WTC11 (cell line): ENCODE data around the gene CEP63. TPM values are rescaled to one million over a fixed set of nuclear protein-coding genes. Genes with fewer than 3 reads are reported as not detected.

Experiments used
- ATAC-seq: fragments of 200-7000 bp; cut with Tn5 transposase; 2 replicates; pipeline ENCODE4 v1.10.0; 2021; ENCODE audit warnings: mild to moderate bottlenecking, moderate library complexity
- CTCF ChIA-PET: fragments of 300-600 bp; sonication (Branson Sonifier 250); formaldehyde crosslinking; loops from one replicate; lab custom pipeline; 2021; ENCODE audit warnings: antibody characterized with exemption; lab: Charles Lee
- POLR2A ChIA-PET: fragments of 350-600 bp; sonication (Branson Sonifier 250); formaldehyde crosslinking; loops from one replicate; lab custom pipeline; 2021; ENCODE audit warnings: antibody characterized with exemption; lab: Charles Lee
- DNase-seq: peaks from one replicate; pipeline ENCODE4 v3.0.0; 2021; ENCODE audit warnings: low spot score
- H3K27ac Mint-ChIP-seq: 2 replicates; pipeline ENCODE4 v1.8.0; 2021; ENCODE audit warnings: mixed read lengths
- H3K27me3 Mint-ChIP-seq: 2 replicates; pipeline ENCODE4 v1.8.0; 2021; ENCODE audit warnings: low read depth, mild to moderate bottlenecking, moderate library complexity, mixed read lengths
- H3K36me3 Mint-ChIP-seq: 2 replicates; pipeline ENCODE4 v1.8.0; 2021; ENCODE audit warnings: mixed read lengths
- H3K4me1 Mint-ChIP-seq: 2 replicates; pipeline ENCODE4 v1.8.0; 2022; ENCODE audit warnings: mixed read lengths
- H3K4me3 Mint-ChIP-seq: 2 replicates; pipeline ENCODE4 v1.8.0; 2021; ENCODE audit warnings: mild to moderate bottlenecking, moderate library complexity, mixed read lengths
- H3K9me3 Mint-ChIP-seq: 2 replicates; pipeline ENCODE4 v1.8.0; 2021; ENCODE audit warnings: mixed read lengths
- CREM ChIP-seq: sonication (generic); formaldehyde crosslinking; IDR thresholded peaks from 2 replicates; pipeline ENCODE4 v1.8.1; 2022; ENCODE audit warnings: mild to moderate bottlenecking, missing genetic modification reagents, moderate library complexity
- EMX1 ChIP-seq: fragments of 250-450 bp; sonication (Bioruptor Pico); IDR thresholded peaks from 2 replicates; pipeline ENCODE4 v1.8.0; 2021; ENCODE audit warnings: mild to moderate bottlenecking
- ESRRA ChIP-seq: sonication (generic); formaldehyde crosslinking; IDR thresholded peaks from 2 replicates; pipeline ENCODE4 v1.8.1; 2022; ENCODE audit warnings: mild to moderate bottlenecking, missing genetic modification reagents, borderline replicate concordance
- ETV6 ChIP-seq: sonication (generic); formaldehyde crosslinking; IDR thresholded peaks from 2 replicates; pipeline ENCODE4 v1.8.1; 2022; ENCODE audit warnings: mild to moderate bottlenecking, missing genetic modification reagents
- GABPB1 ChIP-seq: sonication (generic); formaldehyde crosslinking; IDR thresholded peaks from 2 replicates; pipeline ENCODE4 v1.8.1; 2023; ENCODE audit warnings: mild to moderate bottlenecking, missing genetic modification reagents
- GTF2I ChIP-seq: fragments of 250-450 bp; sonication (Bioruptor Pico); conservative IDR thresholded peaks from 2 replicates; pipeline ENCODE4 v1.4.0; 2021; ENCODE audit warnings: mild to moderate bottlenecking
- HMGA2 ChIP-seq: fragments of 250-450 bp; sonication (Bioruptor Pico); IDR thresholded peaks from 2 replicates; pipeline ENCODE4 v1.4.0; 2021; ENCODE audit warnings: mild to moderate bottlenecking, moderate library complexity
- IRF2 ChIP-seq: sonication (generic); formaldehyde crosslinking; IDR thresholded peaks from 2 replicates; pipeline ENCODE4 v1.8.0; 2022; ENCODE audit warnings: low read depth, missing genetic modification reagents, borderline replicate concordance
- MXD4 ChIP-seq: fragments of 250-450 bp; sonication (Bioruptor Pico); IDR thresholded peaks from 2 replicates; pipeline ENCODE4 v1.8.0; 2021; ENCODE audit warnings: mild to moderate bottlenecking, moderate library complexity, borderline replicate concordance
- NFYB ChIP-seq: sonication (generic); formaldehyde crosslinking; conservative IDR thresholded peaks from 2 replicates; pipeline ENCODE4 v1.8.0; 2022; ENCODE audit warnings: low read depth, missing genetic modification reagents
- SMAD3 ChIP-seq: sonication (generic); formaldehyde crosslinking; IDR thresholded peaks from 2 replicates; pipeline ENCODE4 v1.8.0; 2022; ENCODE audit warnings: missing genetic modification reagents, mild to moderate bottlenecking, borderline replicate concordance
- SP1 ChIP-seq: sonication (generic); formaldehyde crosslinking; conservative IDR thresholded peaks from 2 replicates; pipeline ENCODE4 v1.8.1; 2022; ENCODE audit warnings: missing genetic modification reagents
- STAT6 ChIP-seq: sonication (generic); formaldehyde crosslinking; conservative IDR thresholded peaks from 2 replicates; pipeline ENCODE4 v1.8.1; 2023; ENCODE audit warnings: mild to moderate bottlenecking, low read depth, missing genetic modification reagents, moderate library complexity
- TCF7 ChIP-seq: sonication (generic); formaldehyde crosslinking; IDR thresholded peaks from 2 replicates; pipeline ENCODE4 v1.8.0; 2022; ENCODE audit warnings: mild to moderate bottlenecking, low read depth, missing genetic modification reagents, moderate library complexity
- ZNF317 ChIP-seq: sonication (generic); formaldehyde crosslinking; IDR thresholded peaks from 2 replicates; pipeline ENCODE4 v1.8.1; 2023; ENCODE audit warnings: low read depth, mild to moderate bottlenecking, moderate library complexity, missing genetic modification reagents, borderline replicate concordance
- ZNF396 ChIP-seq: fragments of 250-450 bp; sonication (Bioruptor Pico); IDR thresholded peaks from 2 replicates; pipeline ENCODE4 v1.8.0; 2021; ENCODE audit warnings: mild to moderate bottlenecking, moderate library complexity, borderline replicate concordance
- ZNF671 ChIP-seq: fragments of 250-450 bp; sonication (Bioruptor Pico); IDR thresholded peaks from 2 replicates; pipeline ENCODE4 v1.8.0; 2021; ENCODE audit warnings: mild to moderate bottlenecking
- total RNA-seq: library from RNA; stranded (reverse); gene quantifications from 3 replicates; pipeline ENCODE4 v1.2.3, GENCODE V29; 2021
- TF ChIP-seq, protein P1 (sequence below): sonication (generic); formaldehyde crosslinking; IDR thresholded peaks from 2 replicates; pipeline ENCODE4 v1.8.0; 2022; ENCODE audit warnings: missing genetic modification reagents
- TF ChIP-seq, protein P2 (sequence below): fragments of 250-450 bp; sonication (Bioruptor Pico); IDR thresholded peaks from 2 replicates; pipeline ENCODE4 v1.9.0; 2021; ENCODE audit warnings: moderate library complexity, mild to moderate bottlenecking, inconsistent platforms, borderline replicate concordance
- TF ChIP-seq, protein P3 (sequence below): sonication (generic); formaldehyde crosslinking; IDR thresholded peaks from 2 replicates; pipeline ENCODE4 v1.8.0; 2023; ENCODE audit warnings: missing genetic modification reagents, mild to moderate bottlenecking, borderline replicate concordance
- TF ChIP-seq, protein P4 (sequence below): fragments of 250-450 bp; sonication (Bioruptor Pico); IDR thresholded peaks from 2 replicates; pipeline ENCODE4 v1.9.0; 2021; ENCODE audit warnings: mild to moderate bottlenecking
- TF ChIP-seq, protein P5 (sequence below): sonication (generic); formaldehyde crosslinking; conservative IDR thresholded peaks from 2 replicates; pipeline ENCODE4 v1.8.1; 2022; ENCODE audit warnings: mild to moderate bottlenecking, missing genetic modification reagents

Gene CEP63
- total RNA-seq, 1 experiment from 2014 or later: 28.0 TPM

- TF ChIP-seq STAT6 (CRISPR knock-in tag): no peak
- no peak for TF ChIP-seq GABPB1 (CRISPR knock-in tag)
- no peak for TF ChIP-seq TCF7 (CRISPR knock-in tag)
- TF ChIP-seq NFYB (CRISPR knock-in tag): no peak
- TF ChIP-seq SMAD3 (CRISPR knock-in tag): no peak
- TF ChIP-seq, protein P1, sequence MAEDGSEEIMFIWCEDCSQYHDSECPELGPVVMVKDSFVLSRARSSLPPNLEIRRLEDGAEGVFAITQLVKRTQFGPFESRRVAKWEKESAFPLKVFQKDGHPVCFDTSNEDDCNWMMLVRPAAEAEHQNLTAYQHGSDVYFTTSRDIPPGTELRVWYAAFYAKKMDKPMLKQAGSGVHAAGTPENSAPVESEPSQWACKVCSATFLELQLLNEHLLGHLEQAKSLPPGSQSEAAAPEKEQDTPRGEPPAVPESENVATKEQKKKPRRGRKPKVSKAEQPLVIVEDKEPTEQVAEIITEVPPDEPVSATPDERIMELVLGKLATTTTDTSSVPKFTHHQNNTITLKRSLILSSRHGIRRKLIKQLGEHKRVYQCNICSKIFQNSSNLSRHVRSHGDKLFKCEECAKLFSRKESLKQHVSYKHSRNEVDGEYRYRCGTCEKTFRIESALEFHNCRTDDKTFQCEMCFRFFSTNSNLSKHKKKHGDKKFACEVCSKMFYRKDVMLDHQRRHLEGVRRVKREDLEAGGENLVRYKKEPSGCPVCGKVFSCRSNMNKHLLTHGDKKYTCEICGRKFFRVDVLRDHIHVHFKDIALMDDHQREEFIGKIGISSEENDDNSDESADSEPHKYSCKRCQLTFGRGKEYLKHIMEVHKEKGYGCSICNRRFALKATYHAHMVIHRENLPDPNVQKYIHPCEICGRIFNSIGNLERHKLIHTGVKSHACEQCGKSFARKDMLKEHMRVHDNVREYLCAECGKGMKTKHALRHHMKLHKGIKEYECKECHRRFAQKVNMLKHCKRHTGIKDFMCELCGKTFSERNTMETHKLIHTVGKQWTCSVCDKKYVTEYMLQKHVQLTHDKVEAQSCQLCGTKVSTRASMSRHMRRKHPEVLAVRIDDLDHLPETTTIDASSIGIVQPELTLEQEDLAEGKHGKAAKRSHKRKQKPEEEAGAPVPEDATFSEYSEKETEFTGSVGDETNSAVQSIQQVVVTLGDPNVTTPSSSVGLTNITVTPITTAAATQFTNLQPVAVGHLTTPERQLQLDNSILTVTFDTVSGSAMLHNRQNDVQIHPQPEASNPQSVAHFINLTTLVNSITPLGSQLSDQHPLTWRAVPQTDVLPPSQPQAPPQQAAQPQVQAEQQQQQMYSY: no peak
- no peak for TF ChIP-seq GTF2I (CRISPR knock-in tag)
- TF ChIP-seq ZNF317: no peak
- TF ChIP-seq, protein P2, sequence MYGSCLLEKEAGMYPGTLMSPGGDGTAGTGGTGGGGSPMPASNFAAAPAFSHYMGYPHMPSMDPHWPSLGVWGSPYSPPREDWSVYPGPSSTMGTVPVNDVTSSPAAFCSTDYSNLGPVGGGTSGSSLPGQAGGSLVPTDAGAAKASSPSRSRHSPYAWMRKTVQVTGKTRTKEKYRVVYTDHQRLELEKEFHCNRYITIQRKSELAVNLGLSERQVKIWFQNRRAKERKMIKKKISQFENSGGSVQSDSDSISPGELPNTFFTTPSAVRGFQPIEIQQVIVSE (CRISPR knock-in tag): no peak
- TF ChIP-seq, protein P3, sequence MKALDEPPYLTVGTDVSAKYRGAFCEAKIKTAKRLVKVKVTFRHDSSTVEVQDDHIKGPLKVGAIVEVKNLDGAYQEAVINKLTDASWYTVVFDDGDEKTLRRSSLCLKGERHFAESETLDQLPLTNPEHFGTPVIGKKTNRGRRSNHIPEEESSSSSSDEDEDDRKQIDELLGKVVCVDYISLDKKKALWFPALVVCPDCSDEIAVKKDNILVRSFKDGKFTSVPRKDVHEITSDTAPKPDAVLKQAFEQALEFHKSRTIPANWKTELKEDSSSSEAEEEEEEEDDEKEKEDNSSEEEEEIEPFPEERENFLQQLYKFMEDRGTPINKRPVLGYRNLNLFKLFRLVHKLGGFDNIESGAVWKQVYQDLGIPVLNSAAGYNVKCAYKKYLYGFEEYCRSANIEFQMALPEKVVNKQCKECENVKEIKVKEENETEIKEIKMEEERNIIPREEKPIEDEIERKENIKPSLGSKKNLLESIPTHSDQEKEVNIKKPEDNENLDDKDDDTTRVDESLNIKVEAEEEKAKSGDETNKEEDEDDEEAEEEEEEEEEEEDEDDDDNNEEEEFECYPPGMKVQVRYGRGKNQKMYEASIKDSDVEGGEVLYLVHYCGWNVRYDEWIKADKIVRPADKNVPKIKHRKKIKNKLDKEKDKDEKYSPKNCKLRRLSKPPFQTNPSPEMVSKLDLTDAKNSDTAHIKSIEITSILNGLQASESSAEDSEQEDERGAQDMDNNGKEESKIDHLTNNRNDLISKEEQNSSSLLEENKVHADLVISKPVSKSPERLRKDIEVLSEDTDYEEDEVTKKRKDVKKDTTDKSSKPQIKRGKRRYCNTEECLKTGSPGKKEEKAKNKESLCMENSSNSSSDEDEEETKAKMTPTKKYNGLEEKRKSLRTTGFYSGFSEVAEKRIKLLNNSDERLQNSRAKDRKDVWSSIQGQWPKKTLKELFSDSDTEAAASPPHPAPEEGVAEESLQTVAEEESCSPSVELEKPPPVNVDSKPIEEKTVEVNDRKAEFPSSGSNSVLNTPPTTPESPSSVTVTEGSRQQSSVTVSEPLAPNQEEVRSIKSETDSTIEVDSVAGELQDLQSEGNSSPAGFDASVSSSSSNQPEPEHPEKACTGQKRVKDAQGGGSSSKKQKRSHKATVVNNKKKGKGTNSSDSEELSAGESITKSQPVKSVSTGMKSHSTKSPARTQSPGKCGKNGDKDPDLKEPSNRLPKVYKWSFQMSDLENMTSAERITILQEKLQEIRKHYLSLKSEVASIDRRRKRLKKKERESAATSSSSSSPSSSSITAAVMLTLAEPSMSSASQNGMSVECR (CRISPR knock-in tag): no peak
Observed at GRCh38 chr3:134559591-134559990, 73.7 kb downstream of the CEP63 start (continued).

GRCh38 chr3:134562055-134562454, 76.2 kb downstream of the CEP63 start:
- Mint-ChIP-seq H3K4me1 (peaks cover 14% of the 10 kb centered on the region), H3K36me3 (no peaks in the 10 kb centered on the region), H3K9me3 (no peaks in the 10 kb centered on the region), H3K27ac (no peak overlapping the region), H3K27me3 (no peaks in the 10 kb centered on the region), H3K4me3 (no peak overlapping the region)
- ChIA-PET CTCF (interaction anchor here (1.9 kb wide), 1 partner anchor 39 kb away, joined by 5 read pairs; no protein-coding TSS in a partner anchor), POLR2A (no interaction called here)
- DNase-seq: no peak
- ATAC-seq: no peak
- TF ChIP-seq ETV6 (no peak), ZNF396 (CRISPR knock-in tag) (no peak), ZNF671 (CRISPR knock-in tag) (no peak), SP1 (CRISPR knock-in tag) (no peak), ESRRA (CRISPR knock-in tag) (no peak), CREM (CRISPR knock-in tag) (no peak), EMX1 (CRISPR knock-in tag) (no peak), HMGA2 (CRISPR knock-in tag) (no peak), MXD4 (no peak), IRF2 (CRISPR knock-in tag) (no peak)
- TF ChIP-seq, protein P4, sequence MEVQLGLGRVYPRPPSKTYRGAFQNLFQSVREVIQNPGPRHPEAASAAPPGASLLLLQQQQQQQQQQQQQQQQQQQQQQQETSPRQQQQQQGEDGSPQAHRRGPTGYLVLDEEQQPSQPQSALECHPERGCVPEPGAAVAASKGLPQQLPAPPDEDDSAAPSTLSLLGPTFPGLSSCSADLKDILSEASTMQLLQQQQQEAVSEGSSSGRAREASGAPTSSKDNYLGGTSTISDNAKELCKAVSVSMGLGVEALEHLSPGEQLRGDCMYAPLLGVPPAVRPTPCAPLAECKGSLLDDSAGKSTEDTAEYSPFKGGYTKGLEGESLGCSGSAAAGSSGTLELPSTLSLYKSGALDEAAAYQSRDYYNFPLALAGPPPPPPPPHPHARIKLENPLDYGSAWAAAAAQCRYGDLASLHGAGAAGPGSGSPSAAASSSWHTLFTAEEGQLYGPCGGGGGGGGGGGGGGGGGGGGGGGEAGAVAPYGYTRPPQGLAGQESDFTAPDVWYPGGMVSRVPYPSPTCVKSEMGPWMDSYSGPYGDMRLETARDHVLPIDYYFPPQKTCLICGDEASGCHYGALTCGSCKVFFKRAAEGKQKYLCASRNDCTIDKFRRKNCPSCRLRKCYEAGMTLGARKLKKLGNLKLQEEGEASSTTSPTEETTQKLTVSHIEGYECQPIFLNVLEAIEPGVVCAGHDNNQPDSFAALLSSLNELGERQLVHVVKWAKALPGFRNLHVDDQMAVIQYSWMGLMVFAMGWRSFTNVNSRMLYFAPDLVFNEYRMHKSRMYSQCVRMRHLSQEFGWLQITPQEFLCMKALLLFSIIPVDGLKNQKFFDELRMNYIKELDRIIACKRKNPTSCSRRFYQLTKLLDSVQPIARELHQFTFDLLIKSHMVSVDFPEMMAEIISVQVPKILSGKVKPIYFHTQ (CRISPR knock-in tag): no peak
- TF ChIP-seq, protein P5, sequence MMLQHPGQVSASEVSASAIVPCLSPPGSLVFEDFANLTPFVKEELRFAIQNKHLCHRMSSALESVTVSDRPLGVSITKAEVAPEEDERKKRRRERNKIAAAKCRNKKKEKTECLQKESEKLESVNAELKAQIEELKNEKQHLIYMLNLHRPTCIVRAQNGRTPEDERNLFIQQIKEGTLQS: no peak
- TF ChIP-seq, protein P2 (CRISPR knock-in tag): no peak
